K562 (cell line): ENCODE data around the gene EXOC4. TPM values are rescaled to one million over a fixed set of nuclear protein-coding genes. Genes with fewer than 3 reads are reported as not detected.

Source experiments
- ATAC-seq: fragments of 200-7000 bp; cut with Tn5 transposase; 3 replicates; pipeline ENCODE4 v1.9.1; 2020; ENCODE audit warnings: moderate library complexity
- BruUV-seq: library from RNA; stranded (reverse); fragments of 400-500 nt; replicated peaks from 2 replicates; lab custom pipeline; 2021; lab: Mats Ljungman, UMichigan
- CTCF ChIA-PET: fragments of 300-600 bp; formaldehyde crosslinking; extraction: SDS; loops from one replicate; lab custom pipeline; 2021; ENCODE audit warnings: low intra/inter-chr PET ratio; lab: Yijun Ruan, JAX
- POLR2A ChIA-PET: fragments of 300-600, 350-650 bp; sonication (Branson Sonifier 250); formaldehyde crosslinking; extraction: SDS; loops from one replicate; lab custom pipeline; 2021; ENCODE audit warnings: antibody characterized with exemption, inconsistent platforms; lab: Yijun Ruan, JAX
- DNase-seq, 4 experiments: peaks; one replicate each; pipeline versions ENCODE4 v3.0.0 to v3.0.0-alpha.2; 2011 to 2018; ENCODE audit warnings: low spot score in 3 of 4, mixed read lengths in 3 of 4; ENCODE audit errors: extremely low read depth in 1 of 4
- FAIRE-seq: peaks from 2 replicates; lab custom pipeline; 2011; peaks lifted over from hg19 to GRCh38; lab: Jason Lieb, UNC
- H2AFZ ChIP-seq: 2 replicates; pipeline ENCODE4 v1.6.0; 2011; ENCODE audit warnings: low read depth, low read length, control low read depth, inconsistent platforms
- H3K27ac ChIP-seq: fragments of 200-600 bp; 3 replicates; pipeline ENCODE4 v1.8.0; 2011; ENCODE audit warnings: low read depth, mild to moderate bottlenecking, control low read depth, inconsistent platforms, low read length, moderate library complexity, mixed read lengths; ENCODE audit errors: extremely low read depth
- H3K27me3 ChIP-seq, 2 experiments: fragments of 300-600 bp in 1 of 2; 2 replicates in 1 of 2; 3 replicates in 1 of 2; pipeline versions ENCODE4 v1.6.0 to v1.8.0; 2011; ENCODE audit warnings: inconsistent platforms in 2 of 2, low read length in 2 of 2, mild to moderate bottlenecking in 1 of 2, mixed read lengths in 1 of 2, moderate library complexity in 1 of 2; ENCODE audit not compliant: control insufficient read depth in 2 of 2, insufficient read depth in 2 of 2
- H3K36me3 ChIP-seq: fragments of 300-600 bp; 3 replicates; pipeline ENCODE4 v1.8.0; 2011; ENCODE audit warnings: mild to moderate bottlenecking, low read length, inconsistent platforms; ENCODE audit not compliant: control insufficient read depth, insufficient read depth
- H3K4me1 ChIP-seq, 2 experiments: fragments of 200-600 bp in 1 of 2; replicated peaks in 1 of 2; 2 replicates in 1 of 2; 3 replicates in 1 of 2; pipeline versions ENCODE4 v1.5.1 to v1.8.0; 2011; ENCODE audit warnings: inconsistent platforms in 2 of 2, low read length in 2 of 2, mild to moderate bottlenecking in 1 of 2, mixed read lengths in 1 of 2, moderate library complexity in 1 of 2; ENCODE audit not compliant: control insufficient read depth in 2 of 2, insufficient read depth in 2 of 2
- H3K4me2 ChIP-seq: 2 replicates; pipeline ENCODE4 v1.6.1; 2011; ENCODE audit warnings: low read length, control low read depth, inconsistent platforms, mixed read lengths; ENCODE audit not compliant: insufficient read depth
- H3K4me3 ChIP-seq: fragments of 200-600 bp; sonication (generic), shearing (Covaris generic); 2 replicates; pipeline ENCODE4 v1.5.1; 2016; ENCODE audit warnings: control low read depth, inconsistent platforms
- H3K79me2 ChIP-seq: fragments of 200-600 bp; 3 replicates; pipeline ENCODE4 v1.8.0; 2011; ENCODE audit warnings: low read length, inconsistent platforms; ENCODE audit not compliant: control insufficient read depth, insufficient read depth
- H3K9ac ChIP-seq, 2 experiments: 2 replicates each; pipeline versions ENCODE4 v1.6.0 to v1.6.1; 2011; ENCODE audit warnings: low read depth in 2 of 2, low read length in 2 of 2, control low read depth in 1 of 2, inconsistent platforms in 1 of 2, mild to moderate bottlenecking in 1 of 2, mixed read lengths in 1 of 2; ENCODE audit not compliant: insufficient read depth in 1 of 2
- H3K9me1 ChIP-seq: one replicate; pipeline ENCODE4 v1.6.0; 2011; ENCODE audit warnings: inconsistent platforms, mild to moderate bottlenecking, low read length, moderate library complexity; ENCODE audit not compliant: control insufficient read depth, insufficient read depth
- H3K9me3 ChIP-seq: replicated peaks from 2 replicates; pipeline ENCODE4 v1.5.1; 2011; ENCODE audit warnings: low read depth, low read length, inconsistent platforms; ENCODE audit not compliant: control insufficient read depth, insufficient read depth
- H4K20me1 ChIP-seq: replicated peaks from 2 replicates; pipeline ENCODE4 v1.6.1; 2011; ENCODE audit warnings: low read length, inconsistent platforms, mixed read lengths; ENCODE audit not compliant: control insufficient read depth, insufficient read depth
- ELF4 ChIP-seq: fragments of 450-650 bp; formaldehyde crosslinking; IDR thresholded peaks from 2 replicates; pipeline ENCODE4 v1.4.0; 2022; ENCODE audit warnings: missing genetic modification characterization
- FOXO4 ChIP-seq: fragments of 450-650 bp; formaldehyde crosslinking; IDR thresholded peaks from 2 replicates; pipeline ENCODE4 v1.4.0; 2020; ENCODE audit warnings: mild to moderate bottlenecking, moderate library complexity
- GATAD2B ChIP-seq: fragments of 450-650 bp; IDR thresholded peaks from 2 replicates; pipeline ENCODE4 v1.6.1; 2017; ENCODE audit warnings: mild to moderate bottlenecking, borderline replicate concordance
- HMGN3 ChIP-seq: IDR thresholded peaks from 2 replicates; pipeline ENCODE4 v1.6.1; 2011; ENCODE audit warnings: borderline replicate concordance, low read depth, mild to moderate bottlenecking, mixed read lengths, low read length; ENCODE audit not compliant: insufficient read length; ENCODE audit errors: extremely low read depth
- MCM5 ChIP-seq: fragments of 450-650 bp; IDR thresholded peaks from 2 replicates; pipeline ENCODE4 v1.6.1; 2016; ENCODE audit warnings: low read depth
- MEF2D ChIP-seq: conservative IDR thresholded peaks from 2 replicates; pipeline ENCODE4 v1.6.1; 2016; ENCODE audit warnings: low read depth, missing genetic modification characterization, missing compliant biosample characterization
- NFXL1 ChIP-seq: fragments of 450-650 bp; formaldehyde crosslinking; IDR thresholded peaks from 2 replicates; pipeline ENCODE4 v1.4.0; 2021; ENCODE audit warnings: mild to moderate bottlenecking
- SMARCA4 ChIP-seq: fragments of 450-650 bp; IDR thresholded peaks from 2 replicates; pipeline ENCODE4 v1.6.1; 2016
- SP2 ChIP-seq: IDR thresholded peaks from 2 replicates; pipeline ENCODE4 v1.6.1; 2011; ENCODE audit warnings: mild to moderate bottlenecking, low read depth, low read length, moderate library complexity; ENCODE audit not compliant: poor library complexity, severe bottlenecking; ENCODE audit errors: extremely low read depth
- TCF3 ChIP-seq: sonication (generic); formaldehyde crosslinking; IDR thresholded peaks from 2 replicates; pipeline ENCODE4 v1.4.0; 2020; ENCODE audit warnings: mild to moderate bottlenecking, missing genetic modification reagents
- TEAD1 ChIP-seq, 2 experiments: fragments of 450-650 bp in 1 of 2; sonication (generic) in 1 of 2; formaldehyde crosslinking; IDR thresholded peaks; 2 replicates each; pipeline versions ENCODE4 v1.4.0 to v1.8.0; 2020 to 2022; ENCODE audit warnings: mild to moderate bottlenecking in 2 of 2, missing genetic modification reagents in 1 of 2
- ZNF408 ChIP-seq: fragments of 250-450 bp; sonication (Bioruptor Pico); IDR thresholded peaks from 2 replicates; pipeline ENCODE4 v1.4.0; 2020; ENCODE audit warnings: low read depth, mild to moderate bottlenecking, moderate library complexity
- WGBS: fragments of 100-300 bp; shearing (Covaris generic); methylation state at CpG from one replicate; pipeline ENCODE4 v1.1.6; 2016; ENCODE audit warnings: low coverage, mixed read lengths; ENCODE audit not compliant: insufficient coverage; ENCODE audit errors: missing lambda C conversion rate; 5-methylcytosine and 5-hydroxymethylcytosine counted together
- in situ Hi-C: fragments of 300-500 bp; cut with MboI; formaldehyde crosslinking; loops from 4 replicates; pipeline ENCODE4 v1.15.0; 2018; ENCODE audit warnings: inconsistent platforms, mixed read lengths
- intact Hi-C: fragments of 100-400 bp; cut with micrococcal nuclease; formaldehyde crosslinking; loops from 2 replicates; pipeline ENCODE4 v1.14.2; 2022
- polyA plus RNA-seq, 8 experiments: library from polyadenylated mRNA; depleted of rRNA in 4 of 8; stranded (reverse) in 5 of 8; unstranded in 3 of 8; fragments of >200 nt; fragmentation: Nextera tagmentation in 2 of 8; fragmentation: Illumina TruSeq in 1 of 8; extraction: Ambion mirVana in 2 of 8; extraction: Trizol in 1 of 8; gene quantifications; 2 replicates each; pipeline versions ENCODE4 v1.2.1 to v1.2.3, GENCODE V29; 2011 to 2014; ENCODE audit warnings: inconsistent platforms in 1 of 8, missing spikeins in 1 of 8
- total RNA-seq, 7 experiments: library from RNA; depleted of rRNA in 6 of 7; stranded (reverse); fragments of >200 nt in 6 of 7; fragmentation: Illumina TruSeq in 2 of 7; extraction: Trizol in 2 of 7; gene quantifications; 2 replicates each; pipeline versions ENCODE4 v1.2.1 to v1.2.3, GENCODE V29; 2011 to 2021; ENCODE audit warnings: low replicate concordance in 1 of 7

EXOC4 gene
- total and polyA plus RNA-seq, 9 of the 15 experiments (the other 6 are each of a cell fraction or from before 2014, with no cell fraction given) = 18.5 to 73.1 (median 46.6) TPM

GRCh38 chr7:133298080-133298479 is 45.2 kb downstream of the EXOC4 start (continued):
- no peak for TF ChIP-seq SP2
- TF ChIP-seq, all 486 proteins: peak for 0

- Histone ChIP-seq H3K36me3 (no peaks in the 10 kb centered on the region; the same call in 2 of the 3 replicates), H2AFZ (no peak overlapping the region), H3K4me1 (no peaks in the 10 kb centered on the region), H3K4me3 (no peak overlapping the region), H3K9ac (no peak overlapping the region), H3K27ac (no peak overlapping the region), H3K27me3 (no peaks in the 10 kb centered on the region), H3K9me1 (no peaks in the 10 kb centered on the region), H3K4me2 (no peak overlapping the region), H3K9me3 (no peaks in the 10 kb centered on the region), H4K20me1 (no peaks in the 10 kb centered on the region), H3K79me2 (peaks cover 7% of the 10 kb centered on the region; the same call in 1 of the 3 replicates)
- 95% methylated on average over 1 of the region's 1 CpG for WGBS
- no peak for FAIRE-seq
- in situ Hi-C loops (no loop called here), intact Hi-C loops (no loop called here)
- ATAC-seq = no peak
- ChIA-PET CTCF (no interaction called here), POLR2A (no interaction called here)
- DNase-seq = no peak
- BruUV-seq = no TSS peak
- no peak for TF ChIP-seq MEF2D
- TF ChIP-seq TEAD1 (CRISPR knock-in tag; IDR thresholded peaks at IDR 0.05) = no peak
Observed at GRCh38 chr7:133299676-133300075, 46.8 kb downstream of the EXOC4 start.

- CTCF ChIA-PET = interaction anchor here (0.6 kb wide), 1 partner anchor 1645 kb away, joined by 4 read pairs; no protein-coding TSS in a partner anchor
- no peaks in the 10 kb centered on the region for H3K4me1 ChIP-seq
- no peak overlapping the region for H3K27ac ChIP-seq
- no peaks in the 10 kb centered on the region for H3K9me3 ChIP-seq
- H3K9ac ChIP-seq = no peak overlapping the region
- in situ Hi-C loops (no loop called here), intact Hi-C loops (no loop called here)
- no peak for ATAC-seq
- no TSS peak for BruUV-seq
- WGBS = 82% methylated on average over 2 of the region's 2 CpGs
- H3K4me3 ChIP-seq = no peak overlapping the region
- no peak overlapping the region for H2AFZ ChIP-seq
- no peaks in the 10 kb centered on the region for H3K27me3 ChIP-seq
- H3K79me2 ChIP-seq = peaks cover 7% of the 10 kb centered on the region; the same call in 1 of the 3 replicates
- no peak overlapping the region for H3K4me2 ChIP-seq
- no peak for FAIRE-seq
- no peak for DNase-seq
- H3K36me3 ChIP-seq = peaks cover 4% of the 10 kb centered on the region; the same call in 1 of the 3 replicates
- H4K20me1 ChIP-seq = no peaks in the 10 kb centered on the region
- POLR2A ChIA-PET = no interaction called here
- H3K9me1 ChIP-seq = no peaks in the 10 kb centered on the region
- TF ChIP-seq ELF4 (CRISPR knock-in tag) (no peak), FOXO4 (CRISPR knock-in tag) (no peak), ZNF408 (no peak), GATAD2B (no peak), HMGN3 (no peak), MCM5 (no peak), SMARCA4 (no peak), TCF3 (CRISPR knock-in tag) (no peak), NFXL1 (no peak)
Observed at GRCh38 chr7:133300088-133300487, 47.2 kb downstream of the EXOC4 start.
